Parathyroid adenoma (tissue), 2 donors: ENCODE data around the gene ZNF438.

ENCODE experiments used
- H2AFZ ChIP-seq: fragments of 300-600 bp; sonication (generic); one replicate; pipeline ENCODE4 v1.7.0; 2017; ENCODE audit warnings: antibody characterized with exemption, mild to moderate bottlenecking
- H3K27ac ChIP-seq: fragments of 300-600 bp; sonication (generic); one replicate; pipeline ENCODE4 v1.7.0; 2017
- H3K27me3 ChIP-seq: fragments of 300-600 bp; sonication (generic); one replicate; pipeline ENCODE4 v1.7.0; 2017; ENCODE audit warnings: low read length; ENCODE audit not compliant: control insufficient read depth, insufficient read depth
- H3K36me3 ChIP-seq: fragments of 300-600 bp; sonication (generic); one replicate; pipeline ENCODE4 v1.7.0; 2017; ENCODE audit warnings: low read length; ENCODE audit not compliant: control insufficient read depth, insufficient read depth
- H3K4me1 ChIP-seq: fragments of 300-600 bp; sonication (generic); one replicate; pipeline ENCODE4 v1.7.0; 2017; ENCODE audit warnings: control low read depth
- H3K4me2 ChIP-seq: fragments of 300-600 bp; sonication (generic); one replicate; pipeline ENCODE4 v1.7.0; 2017; ENCODE audit warnings: low read length
- H3K4me3 ChIP-seq: fragments of 300-600 bp; sonication (generic); one replicate; pipeline ENCODE4 v1.7.0; 2017; ENCODE audit warnings: low read depth, low read length
- H3K79me2 ChIP-seq: fragments of 300-600 bp; sonication (generic); one replicate; pipeline ENCODE4 v1.7.0; 2017; ENCODE audit warnings: control low read depth
- H3K9ac ChIP-seq: fragments of 300-600 bp; sonication (generic); one replicate; pipeline ENCODE4 v1.7.0; 2017; ENCODE audit warnings: mild to moderate bottlenecking
- H3K9me3 ChIP-seq: fragments of 300-600 bp; sonication (generic); one replicate; pipeline ENCODE4 v1.7.0; 2017; ENCODE audit warnings: low read length; ENCODE audit not compliant: control insufficient read depth
- TF ChIP-seq, protein P1 (sequence below): fragments of 300-600 bp; sonication (generic); IDR thresholded peaks from one replicate; pipeline ENCODE4 v1.7.0; 2017; ENCODE audit warnings: antibody characterized with exemption, mild to moderate bottlenecking
- donor health status: primary hyperparathyroidism.

The ZNF438 gene

DNA sequence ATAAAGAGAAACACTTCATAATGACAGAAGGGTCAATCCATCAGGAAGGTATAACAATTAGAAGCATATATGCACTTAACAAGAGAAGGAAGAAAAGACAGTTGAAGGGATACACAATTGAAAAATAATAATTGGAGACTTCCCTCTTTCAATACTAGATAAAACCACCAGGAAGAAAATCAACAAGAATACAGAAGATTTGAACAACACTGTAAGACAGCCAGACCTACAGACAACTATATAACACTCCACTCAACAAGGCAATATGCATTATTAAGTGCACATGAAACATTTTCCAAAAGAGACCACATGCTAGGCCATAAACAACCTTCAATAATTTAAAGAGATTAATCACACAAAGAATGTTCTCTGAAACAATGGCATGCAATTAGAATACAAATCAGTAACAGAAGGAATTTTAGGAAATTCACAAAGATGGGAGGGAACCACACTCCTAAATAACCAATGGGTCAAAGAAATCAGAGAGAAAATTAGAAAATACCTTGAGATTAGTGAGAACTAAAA lies 35.1 kb downstream of the ZNF438 start:
- H3K9ac ChIP-seq = no peak overlapping the region
- TF ChIP-seq, protein P1, sequence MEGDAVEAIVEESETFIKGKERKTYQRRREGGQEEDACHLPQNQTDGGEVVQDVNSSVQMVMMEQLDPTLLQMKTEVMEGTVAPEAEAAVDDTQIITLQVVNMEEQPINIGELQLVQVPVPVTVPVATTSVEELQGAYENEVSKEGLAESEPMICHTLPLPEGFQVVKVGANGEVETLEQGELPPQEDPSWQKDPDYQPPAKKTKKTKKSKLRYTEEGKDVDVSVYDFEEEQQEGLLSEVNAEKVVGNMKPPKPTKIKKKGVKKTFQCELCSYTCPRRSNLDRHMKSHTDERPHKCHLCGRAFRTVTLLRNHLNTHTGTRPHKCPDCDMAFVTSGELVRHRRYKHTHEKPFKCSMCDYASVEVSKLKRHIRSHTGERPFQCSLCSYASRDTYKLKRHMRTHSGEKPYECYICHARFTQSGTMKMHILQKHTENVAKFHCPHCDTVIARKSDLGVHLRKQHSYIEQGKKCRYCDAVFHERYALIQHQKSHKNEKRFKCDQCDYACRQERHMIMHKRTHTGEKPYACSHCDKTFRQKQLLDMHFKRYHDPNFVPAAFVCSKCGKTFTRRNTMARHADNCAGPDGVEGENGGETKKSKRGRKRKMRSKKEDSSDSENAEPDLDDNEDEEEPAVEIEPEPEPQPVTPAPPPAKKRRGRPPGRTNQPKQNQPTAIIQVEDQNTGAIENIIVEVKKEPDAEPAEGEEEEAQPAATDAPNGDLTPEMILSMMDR = no peak
- H3K27me3 ChIP-seq = no peaks in the 10 kb centered on the region
- peaks cover 3% of the 10 kb centered on the region for H3K79me2 ChIP-seq
- H3K4me3 ChIP-seq = no peak overlapping the region
- no peaks in the 10 kb centered on the region for H3K36me3 ChIP-seq
- no peak overlapping the region for H3K4me2 ChIP-seq
- H3K27ac ChIP-seq = no peak overlapping the region
- H2AFZ ChIP-seq = no peak overlapping the region
- no peaks in the 10 kb centered on the region for H3K9me3 ChIP-seq
- no peaks in the 10 kb centered on the region for H3K4me1 ChIP-seq

DNA sequence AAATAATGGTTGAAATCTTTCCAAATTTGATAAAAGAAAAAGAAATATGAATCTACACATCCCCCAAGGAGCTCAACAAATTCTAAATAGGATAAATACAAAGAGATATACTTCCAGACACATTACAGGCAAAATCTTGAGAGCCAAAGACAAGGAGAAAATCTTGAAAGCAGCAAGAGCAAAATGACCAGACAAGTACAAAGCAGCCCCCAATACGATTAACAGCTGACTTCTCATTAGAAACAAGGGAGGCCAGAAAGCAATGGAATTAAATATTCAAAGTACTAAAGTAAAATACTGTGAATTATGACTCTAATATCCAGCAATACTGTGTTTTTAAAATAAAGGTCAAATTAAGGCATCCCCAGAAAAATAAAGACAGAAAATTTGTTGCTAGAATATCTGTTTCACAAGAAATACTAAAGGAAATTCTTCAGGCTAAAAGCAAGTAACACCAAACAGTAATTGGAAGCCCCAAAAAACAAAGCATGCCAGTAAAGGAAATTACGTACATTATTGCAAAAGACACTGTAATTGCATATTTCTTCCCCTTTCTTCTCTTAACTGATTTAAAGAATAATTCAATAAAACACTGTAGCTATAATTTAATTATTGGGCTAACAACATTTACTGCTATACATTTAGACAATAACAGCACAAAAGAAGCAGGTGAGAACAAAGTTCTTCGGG lies 36.4 kb downstream of the ZNF438 start:
- Histone ChIP-seq H3K27ac (no peak overlapping the region), H3K79me2 (peaks cover 3% of the 10 kb centered on the region), H3K9me3 (no peaks in the 10 kb centered on the region), H3K36me3 (no peaks in the 10 kb centered on the region), H3K27me3 (no peaks in the 10 kb centered on the region), H3K4me1 (no peaks in the 10 kb centered on the region), H3K9ac (no peak overlapping the region), H2AFZ (no peak overlapping the region), H3K4me3 (no peak overlapping the region), H3K4me2 (no peak overlapping the region)
- TF ChIP-seq, protein P1 = no peak

DNA sequence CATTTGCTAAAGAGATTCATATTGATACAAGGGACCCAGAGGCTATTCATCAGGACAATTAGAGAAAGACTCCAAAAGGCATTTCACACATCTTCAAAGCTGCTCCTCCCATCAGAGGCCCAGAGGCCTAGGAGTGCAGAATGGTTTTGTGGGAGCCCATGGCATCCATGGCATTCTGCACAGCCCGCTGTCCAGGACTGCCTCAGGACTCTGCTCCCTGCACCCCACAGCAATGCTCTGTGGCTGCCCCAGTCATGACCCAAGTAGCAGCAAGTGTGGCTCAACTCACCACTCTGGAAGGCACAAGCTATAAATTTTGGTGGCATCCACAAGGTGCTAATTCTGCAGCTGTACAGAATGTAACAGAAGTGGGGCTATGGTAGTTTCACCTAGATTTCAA lies 38.5 kb downstream of the ZNF438 start:
- no peak overlapping the region for H3K4me3 ChIP-seq
- no peaks in the 10 kb centered on the region for H3K9me3 ChIP-seq
- no peaks in the 10 kb centered on the region for H3K4me1 ChIP-seq
- H3K36me3 ChIP-seq = no peaks in the 10 kb centered on the region
- H3K4me2 ChIP-seq = no peak overlapping the region
- no peak overlapping the region for H2AFZ ChIP-seq
- TF ChIP-seq, protein P1 = no peak
- no peak overlapping the region for H3K27ac ChIP-seq
- no peaks in the 10 kb centered on the region for H3K27me3 ChIP-seq
- no peak overlapping the region for H3K9ac ChIP-seq
- H3K79me2 ChIP-seq = peaks cover 3% of the 10 kb centered on the region

DNA sequence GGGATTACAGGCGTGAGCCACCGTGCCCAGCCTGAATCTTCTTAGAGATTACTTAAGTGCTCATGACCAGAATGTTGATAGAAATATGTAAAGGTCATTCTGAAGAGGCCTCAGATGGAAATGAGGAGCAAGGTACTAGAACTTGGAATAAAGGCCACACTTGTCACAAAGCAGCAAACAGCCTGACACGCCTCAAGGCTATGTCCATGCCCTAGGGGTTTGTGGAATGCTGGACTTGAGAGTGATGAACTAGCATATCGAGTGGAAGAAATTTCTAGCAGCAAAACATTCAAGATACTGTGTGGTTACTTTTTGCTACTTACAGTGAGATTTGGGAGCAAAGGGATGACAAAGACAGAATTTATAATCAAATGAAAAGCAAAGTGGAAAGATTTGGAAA lies 39.0 kb downstream of the ZNF438 start:
- Histone ChIP-seq H3K27ac (no peak overlapping the region), H3K4me1 (no peaks in the 10 kb centered on the region)

More for the DNA sequence above, 39.0 kb downstream of the ZNF438 start:
- H3K4me2 ChIP-seq = no peak overlapping the region
- peaks cover 3% of the 10 kb centered on the region for H3K79me2 ChIP-seq
- TF ChIP-seq, protein P1 = no peak
- H3K36me3 ChIP-seq = no peaks in the 10 kb centered on the region
- no peak overlapping the region for H2AFZ ChIP-seq
- H3K27me3 ChIP-seq = no peaks in the 10 kb centered on the region
- no peak overlapping the region for H3K4me3 ChIP-seq
- H3K9ac ChIP-seq = no peak overlapping the region
- H3K9me3 ChIP-seq = no peaks in the 10 kb centered on the region
